Heart left ventricle (tissue), 16 donors: ENCODE results near the gene MYO18B. TPM values are rescaled to one million over a fixed set of nuclear protein-coding genes. Genes with fewer than 3 reads are reported as not detected.

Source experiments
- ATAC-seq, 4 donors: fragments of 200-7000 bp; cut with Tn5 transposase; one replicate each; pipeline ENCODE4 v1.9.1; 2020 to 2022; ENCODE audit warnings: moderate library complexity in 4 of 4, mild to moderate bottlenecking in 3 of 4, moderate number of reproducible peaks in 1 of 4
- DNase-seq, 5 donors: peaks; one replicate each; pipeline ENCODE4 v3.0.0-alpha.2; 2020
- H3K27ac ChIP-seq, 12 donors: fragments of 200-600 bp; sonication (generic) in 4 of 12; one replicate each; pipeline versions ENCODE4 v1.5.0 to v1.8.0; 2016 to 2022; ENCODE audit warnings: mild to moderate bottlenecking in 2 of 12
- H3K27me3 ChIP-seq, 9 donors: fragments of 200-600 bp; sonication (generic) in 2 of 9; one replicate each; pipeline versions ENCODE4 v1.5.1 to v1.8.0; 2016 to 2022; ENCODE audit warnings: mild to moderate bottlenecking in 3 of 9
- H3K36me3 ChIP-seq, 9 donors: fragments of 200-600 bp; sonication (generic) in 2 of 9; one replicate each; pipeline versions ENCODE4 v1.5.0 to v1.8.0; 2018 to 2022; ENCODE audit warnings: mild to moderate bottlenecking in 2 of 9
- H3K4me1 ChIP-seq, 12 donors: fragments of 200-600 bp; sonication (generic) in 4 of 12; one replicate each; pipeline versions ENCODE4 v1.5.0 to v1.8.0; 2016 to 2022; ENCODE audit warnings: mild to moderate bottlenecking in 3 of 12
- H3K4me3 ChIP-seq, 12 donors: fragments of 200-600 bp; sonication (generic) in 4 of 12; one replicate each; pipeline versions ENCODE4 v1.5.0 to v1.8.0; 2017 to 2022; ENCODE audit warnings: mild to moderate bottlenecking in 9 of 12, moderate library complexity in 4 of 12
- H3K9me3 ChIP-seq, 12 donors: fragments of 200-600 bp; sonication (generic) in 4 of 12; one replicate each; pipeline versions ENCODE4 v1.5.0 to v1.8.0; 2016 to 2022; ENCODE audit warnings: mild to moderate bottlenecking in 1 of 12
- CTCF ChIP-seq, 12 donors: fragments of 200-600 bp; sonication (generic) in 4 of 12; IDR thresholded peaks; one replicate each; pipeline versions ENCODE4 v1.5.0 to v1.8.0; 2018 to 2022; ENCODE audit warnings: antibody characterized with exemption in 12 of 12, mild to moderate bottlenecking in 5 of 12
- POLR2A ChIP-seq, 2 donors: fragments of 450-650 bp; IDR thresholded peaks; one replicate each; pipeline ENCODE4 v1.6.1; 2017; ENCODE audit warnings: antibody characterized with exemption in 2 of 2, mild to moderate bottlenecking in 2 of 2, moderate library complexity in 2 of 2
- WGBS, 4 donors: extraction: QIAGEN DNeasy Blood & Tissue Kit in 2 of 4; methylation state at CpG; one replicate each; pipeline versions ENCODE4 v1.1.5 to v1.1.7; 2013 to 2018; 5-methylcytosine and 5-hydroxymethylcytosine counted together
- intact Hi-C, 10 donors: fragments of 100-400 bp; cut with DNase I; formaldehyde crosslinking; loops; one replicate each; pipeline versions ENCODE4 v1.11.1 to v1.14.2; 2022
- polyA plus RNA-seq, 2 donors: library from polyadenylated mRNA; stranded (reverse); fragments of 200-250 nt; gene quantifications; one replicate each; pipeline ENCODE4 v1.2.3, GENCODE V29; 2013
- total RNA-seq, 9 donors: library from RNA; depleted of rRNA in 2 of 9; stranded (reverse); fragments of >200 nt in 2 of 9; fragmentation: NEBNext Ultra II Directional in 3 of 9; extraction: Animal tissue kit (Norgen Biotek cat#: 25700) in 3 of 9; gene quantifications; one replicate each; pipeline versions ENCODE4 v1.1.0 to v1.2.4, GENCODE V29; 2016 to 2023
- donor health status: ischemic (EF 13 %, LVEDD 7.1; RV severe dilation, severe dysfunction).
- donor health status: healthy with polysubstance abuse.
- donor health status: DM: no; HTN: yes; CAD: no.
- donor health status: DM: no; HTN: no; CAD: no.
- donor health status: ischemic (EF 25% LVEDD 6.9; RV normal size, moderate dysfunction).
- donor health status: ischemic (EF 25% LVEDD 5.7; RV mildly dilated, moderate dysfunction).
- donor health status: healthy.
- donor health status: DM: yes; HTN: yes; CAD: no.
- donor health status: ischemic (EF 35%, LVEDD 5.7; RV mildly dilated, moderate dysfunction).
- donor health status: nonischemic (EF 11% LVEDD 7.7; RV severe dilation, severe dysfunction).
- donor health status: DM: yes; HTN: yes; CAD: no.
- donor health status: PGD.
- donor health status: ischemic (EF 29% LVEDD 5.4; RV normal size, mild dysfunction).
- donor health status: nonischemic (EF 23%, LVEDD 6.1; RV moderate dilation, normal function).

The MYO18B gene
- total and polyA plus RNA-seq, 11 donors, result 140 to 301 (median 193) TPM

DNA sequence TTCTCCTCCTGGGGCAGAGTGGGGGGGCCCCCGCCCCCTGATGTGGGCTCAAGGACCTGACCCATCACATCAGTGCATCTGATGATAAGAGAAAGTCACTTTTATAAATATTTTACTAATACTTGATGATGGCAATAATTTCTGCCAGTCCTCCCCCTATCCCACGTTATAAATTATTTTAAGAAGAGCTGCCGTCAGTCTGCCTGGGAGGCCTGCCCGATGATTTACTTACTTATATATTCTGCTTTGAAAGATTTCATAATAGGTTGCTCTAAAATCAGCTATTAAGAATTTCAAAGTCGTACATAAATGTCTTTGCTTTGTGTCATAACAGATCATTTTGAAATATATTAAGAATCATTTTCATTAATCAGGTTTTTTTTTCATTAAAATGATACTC lies 58.8 kb downstream of the MYO18B start:
- Histone ChIP-seq H3K27ac (no peak overlapping the region), H3K36me3 (peaks cover 0 to 65% (median 0%) of the 10 kb centered on the region in 9 donors), H3K9me3 (no peaks in the 10 kb centered on the region), H3K4me1 (no peaks in the 10 kb centered on the region), H3K27me3 (no peaks in the 10 kb centered on the region), H3K4me3 (no peak overlapping the region)
- intact Hi-C loops, result no loop called here
- TF ChIP-seq CTCF (IDR thresholded peaks at IDR 0.05), result no peak
- no peak for TF ChIP-seq POLR2A (IDR thresholded peaks at IDR 0.05)
- no peak for ATAC-seq
- DNase-seq, result no peak
- 55 to 70% (median 64%) methylated on average over 5 of the region's 5 CpGs for WGBS, 4 donors

- DNase-seq, result no peak
- intact Hi-C loops, result no loop called here
- Histone ChIP-seq H3K4me1 (peaks cover 0 to 3% (median 0%) of the 10 kb centered on the region in 12 donors), H3K36me3 (peaks cover 0 to 68% (median 0%) of the 10 kb centered on the region in 9 donors), H3K27ac (no peak overlapping the region), H3K27me3 (no peaks in the 10 kb centered on the region), H3K4me3 (no peak overlapping the region), H3K9me3 (peaks cover 0 to under 1% (median 0%) of the 10 kb centered on the region in 12 donors)
- no peak for TF ChIP-seq CTCF (IDR thresholded peaks at IDR 0.05)
- no peak for TF ChIP-seq POLR2A (IDR thresholded peaks at IDR 0.05)
- WGBS, 4 donors, result 64 to 82% (median 71%) methylated on average over 2 of the region's 2 CpGs
- no peak for ATAC-seq
These were observed 60.0 kb downstream of the MYO18B start for GRCh38 chr22:25802018-25802417.

GRCh38 chr22:25804676-25805075 lies 62.7 kb downstream of the MYO18B start:
- no peak for TF ChIP-seq POLR2A (IDR thresholded peaks at IDR 0.05)
- DNase-seq (no peak), ATAC-seq (no peak)
- Histone ChIP-seq H3K27me3 (no peaks in the 10 kb centered on the region), H3K4me1 (peaks cover 0 to 3% (median 0%) of the 10 kb centered on the region in 12 donors), H3K9me3 (peaks cover 0 to 6% (median 0%) of the 10 kb centered on the region in 12 donors), H3K27ac (no peak overlapping the region), H3K36me3 (peaks cover 0 to 68% (median 0%) of the 10 kb centered on the region in 9 donors), H3K4me3 (no peak overlapping the region)
- intact Hi-C loops, result no loop called here
- WGBS, 4 donors, result 88 to 98% (median 92%) methylated on average over 5 to 6 of the region's 6 CpGs

DNA sequence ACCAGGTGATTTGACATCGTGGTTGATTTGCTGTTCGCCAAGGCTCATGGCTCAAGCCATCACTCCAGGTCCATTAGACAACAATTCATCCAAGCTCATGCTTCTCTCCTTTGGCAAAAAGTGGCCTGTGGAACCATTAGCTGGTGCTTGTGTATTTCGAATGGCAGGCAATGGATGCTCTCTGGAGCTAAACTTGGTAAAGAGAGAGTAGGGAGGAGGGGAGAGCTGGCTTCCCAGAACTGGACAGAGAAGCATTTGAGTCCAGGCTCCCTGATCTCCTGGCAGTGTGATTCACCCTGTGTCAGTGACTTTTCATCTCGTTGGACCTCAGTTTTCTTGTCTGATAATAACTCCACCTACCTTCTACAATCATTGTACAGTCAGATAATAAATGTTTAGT lies 64.6 kb downstream of the MYO18B start:
- intact Hi-C loops, result no loop called here
- H3K4me1 ChIP-seq, result peaks cover 0 to 3% (median 0%) of the 10 kb centered on the region in 12 donors
- no peak overlapping the region for H3K4me3 ChIP-seq
- DNase-seq, result no peak
- peaks cover 0 to 6% (median 0%) of the 10 kb centered on the region in 12 donors for H3K9me3 ChIP-seq
- no peak overlapping the region for H3K27ac ChIP-seq
- peak in 1 of 4 donors; percentile 14 for ATAC-seq
- peaks cover 0 to 61% (median 0%) of the 10 kb centered on the region in 9 donors for H3K36me3 ChIP-seq
- no peaks in the 10 kb centered on the region for H3K27me3 ChIP-seq
- WGBS, 4 donors, result 53 to 66% (median 58%) methylated on average over 4 of the region's 4 CpGs
- TF ChIP-seq POLR2A (IDR thresholded peaks at IDR 0.05) (no peak), CTCF (IDR thresholded peaks at IDR 0.05) (no peak)

DNA sequence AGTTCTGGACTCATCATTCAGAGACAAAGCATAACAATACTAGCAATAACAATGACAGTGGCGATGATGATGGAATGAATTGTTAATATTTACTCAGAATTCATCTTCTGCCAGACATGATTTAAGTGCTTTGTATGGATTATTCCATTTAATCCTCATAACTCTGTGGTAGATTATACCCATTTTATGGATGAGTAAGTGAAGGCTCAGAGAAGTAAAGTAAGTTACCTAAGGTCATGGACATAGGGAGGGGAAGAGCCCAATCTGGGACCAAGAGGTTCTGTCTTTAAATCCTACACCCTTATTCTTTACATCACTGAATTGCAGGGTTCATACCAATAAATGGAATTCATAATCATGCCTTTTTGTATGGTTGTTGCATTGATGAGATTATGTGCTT lies 72.7 kb downstream of the MYO18B start:
- no peak for TF ChIP-seq POLR2A (IDR thresholded peaks at IDR 0.05)
- TF ChIP-seq CTCF (IDR thresholded peaks at IDR 0.05), result no peak

More for the DNA sequence above, 72.7 kb downstream of the MYO18B start:
- WGBS, 4 donors, result 80 to 94% (median 90%) methylated on average over 1 of the region's 1 CpG
- Histone ChIP-seq H3K27ac (no peak overlapping the region), H3K4me1 (no peaks in the 10 kb centered on the region), H3K4me3 (no peak overlapping the region), H3K36me3 (peaks cover 0 to 62% (median 0%) of the 10 kb centered on the region in 9 donors), H3K27me3 (no peaks in the 10 kb centered on the region), H3K9me3 (no peaks in the 10 kb centered on the region)
- ATAC-seq (no peak), DNase-seq (no peak)
- intact Hi-C loops, result no loop called here
